H9 (cell line): Measurements from ENCODE around the gene CDK15. TPM values are rescaled to one million over a fixed set of nuclear protein-coding genes. Genes with fewer than 3 reads are reported as not detected.

ENCODE experiments used
- DNase-seq: peaks from one replicate; pipeline ENCODE4 v3.0.0-alpha.2; 2017
- H2AFZ ChIP-seq: one replicate; pipeline ENCODE4 v1.6.1; 2013; ENCODE audit warnings: mild to moderate bottlenecking, low read length, control low read depth, moderate library complexity
- H2AK5ac ChIP-seq: 2 replicates; pipeline ENCODE4 v1.6.1; 2013; ENCODE audit warnings: low read length, control low read depth, mixed read lengths; ENCODE audit not compliant: insufficient read length
- H2BK120ac ChIP-seq: one replicate; pipeline ENCODE4 v1.6.1; 2013; ENCODE audit warnings: low read depth, mild to moderate bottlenecking, low read length, control low read depth, inconsistent platforms; ENCODE audit not compliant: poor library complexity, severe bottlenecking
- H2BK12ac ChIP-seq: 2 replicates; pipeline ENCODE4 v1.6.1; 2013; ENCODE audit warnings: low read length, control low read depth, mixed read lengths, low read depth; ENCODE audit not compliant: insufficient read length
- H2BK15ac ChIP-seq: 2 replicates; pipeline ENCODE4 v1.6.1; 2013; ENCODE audit warnings: low read depth, low read length, control low read depth
- H2BK20ac ChIP-seq: one replicate; pipeline ENCODE4 v1.6.1; 2013; ENCODE audit warnings: low read depth, mild to moderate bottlenecking, low read length, control low read depth, inconsistent platforms; ENCODE audit not compliant: poor library complexity, severe bottlenecking
- H2BK5ac ChIP-seq: 2 replicates; pipeline ENCODE4 v1.6.1; 2013; ENCODE audit warnings: low read length, control low read depth, mixed read lengths; ENCODE audit not compliant: insufficient read length
- H3K14ac ChIP-seq: 2 replicates; pipeline ENCODE4 v1.6.1; 2013; ENCODE audit warnings: low read length, control low read depth; ENCODE audit not compliant: insufficient read depth
- H3K18ac ChIP-seq: 2 replicates; pipeline ENCODE4 v1.6.1; 2013; ENCODE audit warnings: low read depth, mild to moderate bottlenecking, mixed read lengths, low read length, control low read depth; ENCODE audit not compliant: insufficient read length
- H3K23ac ChIP-seq: 2 replicates; pipeline ENCODE4 v1.6.1; 2013; ENCODE audit warnings: low read length, control low read depth, mixed read lengths, low read depth; ENCODE audit not compliant: insufficient read length
- H3K23me2 ChIP-seq: 2 replicates; pipeline ENCODE4 v1.6.1; 2013; ENCODE audit warnings: low read depth, mild to moderate bottlenecking, mixed read lengths, low read length, control low read depth; ENCODE audit not compliant: insufficient read length, poor library complexity, severe bottlenecking
- H3K27ac ChIP-seq: 2 replicates; pipeline ENCODE4 v1.5.1; 2013; ENCODE audit warnings: low read length, control low read depth, mixed read lengths, low read depth; ENCODE audit not compliant: insufficient read length
- H3K27me3 ChIP-seq: 2 replicates; pipeline ENCODE4 v1.6.1; 2013; ENCODE audit warnings: low read length, control low read depth, inconsistent platforms; ENCODE audit not compliant: insufficient read depth
- H3K4ac ChIP-seq: 2 replicates; pipeline ENCODE4 v1.6.1; 2013; ENCODE audit warnings: low read depth, mild to moderate bottlenecking, control low read depth, inconsistent platforms, low read length, moderate library complexity
- H3K4me1 ChIP-seq: 2 replicates; pipeline ENCODE4 v1.6.1; 2013; ENCODE audit warnings: low read length, control low read depth, inconsistent platforms; ENCODE audit not compliant: insufficient read depth
- H3K4me2 ChIP-seq: 2 replicates; pipeline ENCODE4 v1.6.1; 2013; ENCODE audit warnings: low read length, control low read depth, mixed read lengths; ENCODE audit not compliant: insufficient read length, insufficient read depth
- H3K56ac ChIP-seq: 2 replicates; pipeline ENCODE4 v1.6.1; 2013; ENCODE audit warnings: low read depth, mild to moderate bottlenecking, mixed read lengths, low read length, control low read depth; ENCODE audit not compliant: insufficient read length
- H3K79me1 ChIP-seq: 2 replicates; pipeline ENCODE4 v1.6.1; 2013; ENCODE audit warnings: low read depth, mild to moderate bottlenecking, moderate library complexity, low read length, control low read depth, inconsistent platforms; ENCODE audit not compliant: insufficient read depth, poor library complexity, severe bottlenecking
- H3K79me2 ChIP-seq: 2 replicates; pipeline ENCODE4 v1.6.1; 2013; ENCODE audit warnings: low read length, control low read depth, inconsistent platforms; ENCODE audit not compliant: insufficient read depth
- H3K9ac ChIP-seq: 2 replicates; pipeline ENCODE4 v1.6.1; 2013; ENCODE audit warnings: low read length, control low read depth, mixed read lengths; ENCODE audit not compliant: insufficient read length; ENCODE audit errors: extremely low read depth
- H3K9me3 ChIP-seq: one replicate; pipeline ENCODE4 v1.6.1; 2013; ENCODE audit warnings: low read depth, low read length, inconsistent platforms; ENCODE audit not compliant: control insufficient read depth
- H3T11ph ChIP-seq: one replicate; pipeline ENCODE4 v1.6.1; 2013; ENCODE audit warnings: mild to moderate bottlenecking, low read length, control low read depth, inconsistent platforms
- H4K20me1 ChIP-seq: one replicate; pipeline ENCODE4 v1.6.1; 2013; ENCODE audit not compliant: control insufficient read depth, insufficient read length, insufficient read depth
- H4K5ac ChIP-seq: 2 replicates; pipeline ENCODE4 v1.6.1; 2013; ENCODE audit warnings: low read depth, mild to moderate bottlenecking, mixed read lengths, low read length, control low read depth; ENCODE audit not compliant: insufficient read length
- H4K8ac ChIP-seq: replicated peaks from 2 replicates; pipeline ENCODE4 v1.6.1; 2013; ENCODE audit warnings: low read length, control low read depth, mixed read lengths, low read depth; ENCODE audit not compliant: insufficient read length
- H4K91ac ChIP-seq: 2 replicates; pipeline ENCODE4 v1.6.1; 2013; ENCODE audit warnings: low read depth, mild to moderate bottlenecking, moderate library complexity, mixed read lengths, low read length, control low read depth; ENCODE audit not compliant: insufficient read length
- H3K27ac Mint-ChIP-seq, 3 experiments: 2 replicates in 2 of 3; 3 replicates in 1 of 3; pipeline ENCODE4 v1.8.0; 2020 to 2021; ENCODE audit warnings: mixed read lengths in 3 of 3, mild to moderate bottlenecking in 1 of 3, moderate library complexity in 1 of 3
- H3K27me3 Mint-ChIP-seq: 2 replicates; pipeline ENCODE4 v1.8.0; 2021; ENCODE audit warnings: low read depth, mild to moderate bottlenecking, moderate library complexity, mixed read lengths
- H3K36me3 Mint-ChIP-seq, 3 experiments: 2 replicates in 2 of 3; 3 replicates in 1 of 3; pipeline ENCODE4 v1.8.0; 2020 to 2021; ENCODE audit warnings: low read depth in 3 of 3, mixed read lengths in 3 of 3; ENCODE audit not compliant: insufficient read depth in 1 of 3
- H3K4me1 Mint-ChIP-seq, 2 experiments: 2 replicates each; pipeline ENCODE4 v1.8.0; 2020; ENCODE audit warnings: mixed read lengths in 2 of 2
- H3K4me3 Mint-ChIP-seq, 2 experiments: 2 replicates in 1 of 2; 3 replicates in 1 of 2; pipeline ENCODE4 v1.8.0; 2020 to 2021; ENCODE audit warnings: mild to moderate bottlenecking in 2 of 2, mixed read lengths in 2 of 2, moderate library complexity in 1 of 2
- H3K9me3 Mint-ChIP-seq, 2 experiments: 2 replicates in 1 of 2; 3 replicates in 1 of 2; pipeline ENCODE4 v1.8.0; 2020; ENCODE audit warnings: mild to moderate bottlenecking in 2 of 2, mixed read lengths in 2 of 2, moderate library complexity in 1 of 2
- WGBS: extraction: QIAGEN DNeasy Blood & Tissue Kit; methylation state at CpG from one replicate; pipeline ENCODE4 v1.1.7; 2013; ENCODE audit warnings: missing lambda C conversion rate, low lambda C conversion rate, mixed read lengths; ENCODE audit not compliant: insufficient read length; ENCODE audit errors: extremely low coverage; 5-methylcytosine and 5-hydroxymethylcytosine counted together
- total RNA-seq: library from RNA; stranded (reverse); gene quantifications from 2 replicates; pipeline ENCODE4 v1.2.1, GENCODE V29; 2021
- TF ChIP-seq, protein P1 (sequence below): fragments of 200-600 bp; sonication (generic); conservative IDR thresholded peaks from 3 replicates; pipeline ENCODE4 v1.8.0; 2021; ENCODE audit warnings: antibody characterized with exemption, mild to moderate bottlenecking

Gene CDK15
- total RNA-seq, 1 experiment from 2014 or later: not detected

DNA sequence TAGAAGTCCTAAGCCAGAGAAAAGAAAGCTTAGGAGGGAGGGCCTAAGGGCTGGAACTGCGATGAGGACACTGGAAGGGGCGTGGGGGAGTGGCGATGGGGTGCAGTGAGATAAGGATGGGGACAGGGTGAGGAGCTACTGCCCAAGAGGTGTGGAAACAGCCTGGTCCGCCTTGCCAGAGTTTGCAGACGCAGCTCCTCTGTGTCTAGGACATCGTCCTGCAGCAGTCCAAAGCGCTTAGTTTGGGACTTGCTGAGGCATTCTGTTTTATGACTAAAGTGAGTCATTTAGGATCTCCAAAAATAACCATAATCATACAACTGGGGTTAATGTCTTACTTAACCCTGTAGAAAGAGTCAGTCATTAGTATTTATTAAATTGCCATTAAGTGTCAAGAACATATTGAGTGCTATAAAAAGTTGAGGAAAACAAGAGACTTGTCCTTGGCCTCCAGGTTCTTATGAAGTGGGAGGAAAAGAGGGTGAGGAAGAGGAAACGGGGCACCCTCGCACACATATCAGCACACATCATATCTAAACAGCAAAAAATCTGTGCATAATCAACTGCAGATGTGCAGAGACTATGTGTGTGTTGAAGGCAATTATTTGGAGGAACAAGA lies 74.8 kb downstream of the CDK15 start:
- Histone ChIP-seq H2BK20ac (no peak overlapping the region), H3K56ac (no peak overlapping the region), H4K8ac (no peak overlapping the region), H3K27ac (no peak overlapping the region), H2AFZ (no peak overlapping the region), H2AK5ac (no peak overlapping the region), H3K4me2 (no peak overlapping the region), H2BK120ac (no peak overlapping the region), H3K27me3 (no peaks in the 10 kb centered on the region; the same call in 1 of the 2 replicates), H4K20me1 (no peaks in the 10 kb centered on the region), H2BK15ac (no peak overlapping the region), H4K5ac (no peak overlapping the region), H3K23me2 (no peaks in the 10 kb centered on the region), H3K9ac (no peak overlapping the region), H3K4ac (no peak overlapping the region), H3T11ph (no peak overlapping the region), H3K79me1 (no peaks in the 10 kb centered on the region), H3K4me1 (0 out of 2 replicates have a peak, but pooled peaks cover 3% of the 10 kb centered on the region), H3K9me3 (no peaks in the 10 kb centered on the region), H3K79me2 (no peaks in the 10 kb centered on the region), H2BK5ac (no peak overlapping the region), H3K23ac (no peak overlapping the region), H3K18ac (no peak overlapping the region), H4K91ac (no peak overlapping the region), H2BK12ac (no peak overlapping the region), H3K14ac (no peak overlapping the region)
- TF ChIP-seq, protein P1, sequence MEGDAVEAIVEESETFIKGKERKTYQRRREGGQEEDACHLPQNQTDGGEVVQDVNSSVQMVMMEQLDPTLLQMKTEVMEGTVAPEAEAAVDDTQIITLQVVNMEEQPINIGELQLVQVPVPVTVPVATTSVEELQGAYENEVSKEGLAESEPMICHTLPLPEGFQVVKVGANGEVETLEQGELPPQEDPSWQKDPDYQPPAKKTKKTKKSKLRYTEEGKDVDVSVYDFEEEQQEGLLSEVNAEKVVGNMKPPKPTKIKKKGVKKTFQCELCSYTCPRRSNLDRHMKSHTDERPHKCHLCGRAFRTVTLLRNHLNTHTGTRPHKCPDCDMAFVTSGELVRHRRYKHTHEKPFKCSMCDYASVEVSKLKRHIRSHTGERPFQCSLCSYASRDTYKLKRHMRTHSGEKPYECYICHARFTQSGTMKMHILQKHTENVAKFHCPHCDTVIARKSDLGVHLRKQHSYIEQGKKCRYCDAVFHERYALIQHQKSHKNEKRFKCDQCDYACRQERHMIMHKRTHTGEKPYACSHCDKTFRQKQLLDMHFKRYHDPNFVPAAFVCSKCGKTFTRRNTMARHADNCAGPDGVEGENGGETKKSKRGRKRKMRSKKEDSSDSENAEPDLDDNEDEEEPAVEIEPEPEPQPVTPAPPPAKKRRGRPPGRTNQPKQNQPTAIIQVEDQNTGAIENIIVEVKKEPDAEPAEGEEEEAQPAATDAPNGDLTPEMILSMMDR: no peak
- no peak for DNase-seq
- Mint-ChIP-seq H3K4me1 (peaks cover 22 to 29% of the 10 kb centered on the region in 2 experiments), H3K36me3 (no peaks in the 10 kb centered on the region), H3K27ac (no peak overlapping the region), H3K27me3 (peaks cover 7% of the 10 kb centered on the region), H3K9me3 (no peaks in the 10 kb centered on the region), H3K4me3 (no peak overlapping the region)
- WGBS: no CpG with 5 or more reads among the region's 9 CpGs
